A549 (cell line): ENCODE data around the gene OR52N1. TPM values are rescaled to one million over a fixed set of nuclear protein-coding genes. Genes with fewer than 3 reads are reported as not detected.

Experiments used
- ATAC-seq, 2 experiments: fragments of 200-7000 bp in 1 of 2; fragments of >200 bp in 1 of 2; cut with Nextera tagmentation in 1 of 2; cut with Tn5 transposase in 1 of 2; 3 replicates each; pipeline versions ENCODE4 v1.8.0 to v1.9.1; 2018 to 2020; ENCODE audit warnings: mild to moderate bottlenecking in 1 of 2, moderate library complexity in 1 of 2
- CTCF ChIA-PET: fragments of 300-600 bp; sonication (Branson Sonifier 250); formaldehyde crosslinking; extraction: SDS; loops from one replicate; lab custom pipeline; 2021; ENCODE audit warnings: antibody characterized with exemption, inconsistent platforms; lab: Yijun Ruan, JAX
- POLR2A ChIA-PET: fragments of 350-600 bp; formaldehyde crosslinking; extraction: SDS; loops from one replicate; lab custom pipeline; 2021; ENCODE audit warnings: antibody characterized with exemption, inconsistent platforms; lab: Yijun Ruan, JAX
- DNase-seq, 2 experiments: peaks; one replicate each; pipeline versions ENCODE4 v3.0.0 to v3.0.0-alpha.2; 2011 to 2016; ENCODE audit warnings: low read depth in 1 of 2, low spot score in 1 of 2
- FAIRE-seq: peaks from 2 replicates; lab custom pipeline; 2011; peaks lifted over from hg19 to GRCh38; lab: Jason Lieb, UNC
- H3K27ac ChIP-seq, 2 experiments: fragments of >200 bp; sonication (Bioruptor Twin); formaldehyde crosslinking; 3 replicates each; pipeline ENCODE4 v1.5.1; 2016 to 2017
- H3K4me1 ChIP-seq: fragments of >200 bp; sonication (Bioruptor Twin); formaldehyde crosslinking; 3 replicates; pipeline ENCODE4 v1.6.1; 2016
- H3K4me2 ChIP-seq: fragments of >200 bp; sonication (Bioruptor Twin); formaldehyde crosslinking; 3 replicates; pipeline ENCODE4 v1.6.1; 2016
- H3K4me3 ChIP-seq: fragments of >200 bp; sonication (Bioruptor Twin); formaldehyde crosslinking; 3 replicates; pipeline ENCODE4 v1.5.1; 2016
- H3K9me3 ChIP-seq: fragments of >200 bp; sonication (Bioruptor Twin); formaldehyde crosslinking; 3 replicates; pipeline ENCODE4 v1.6.1; 2016
- BHLHE40 ChIP-seq: IDR thresholded peaks from 2 replicates; pipeline ENCODE4 v1.6.1; 2012; ENCODE audit warnings: low read depth, low read length, inconsistent platforms
- EHMT2 ChIP-seq: fragments of 200-600 bp; sonication (generic); IDR thresholded peaks from 2 replicates; pipeline ENCODE4 v1.6.1; 2016; ENCODE audit warnings: antibody characterized with exemption, low read depth, mild to moderate bottlenecking, moderate library complexity
- EP300 ChIP-seq, 2 experiments: fragments of >200 bp; sonication (Bioruptor Twin); formaldehyde crosslinking; IDR thresholded peaks; 2 replicates in 1 of 2; 3 replicates in 1 of 2; pipeline ENCODE4 v1.6.1; 2016 to 2017
- FOSL2 ChIP-seq, 2 experiments: fragments of 450-650 bp in 1 of 2; fragments of >200 bp in 1 of 2; sonication (Bioruptor Twin) in 1 of 2; formaldehyde crosslinking; IDR thresholded peaks; 2 replicates each; pipeline versions ENCODE4 v1.5.0 to v1.6.1; 2016 to 2020; ENCODE audit warnings: mild to moderate bottlenecking in 1 of 2, moderate library complexity in 1 of 2
- HOXA7 ChIP-seq: fragments of 250-450 bp; sonication (Bioruptor Pico); IDR thresholded peaks from 2 replicates; pipeline ENCODE4 v1.5.0; 2020; ENCODE audit warnings: mild to moderate bottlenecking, moderate library complexity
- JUNB ChIP-seq: fragments of >200 bp; sonication (Bioruptor Twin); formaldehyde crosslinking; IDR thresholded peaks from 2 replicates; pipeline ENCODE4 v1.6.1; 2016
- KDM1A ChIP-seq: fragments of 200-600 bp; sonication (generic); IDR thresholded peaks from 2 replicates; pipeline ENCODE4 v1.6.1; 2016; ENCODE audit warnings: low read depth, mild to moderate bottlenecking
- NFE2L2 ChIP-seq: fragments of 150-350 bp; conservative IDR thresholded peaks from 2 replicates; pipeline ENCODE4 v1.6.1; 2014; ENCODE audit warnings: low read length
- PHF8 ChIP-seq: fragments of 200-600 bp; sonication (generic); IDR thresholded peaks from 2 replicates; pipeline ENCODE4 v1.6.1; 2016; ENCODE audit warnings: low read depth, mild to moderate bottlenecking, antibody characterized with exemption, moderate library complexity, borderline replicate concordance
- POLR2AphosphoS2 ChIP-seq: conservative IDR thresholded peaks from 2 replicates; pipeline ENCODE4 v1.6.1; 2012; ENCODE audit warnings: low read length, improper control_type of control experiment, inconsistent platforms
- RAD21 ChIP-seq, 2 experiments: fragments of >200 bp in 1 of 2; sonication (Bioruptor Twin) in 1 of 2; formaldehyde crosslinking in 1 of 2; IDR thresholded peaks in 1 of 2; conservative IDR thresholded peaks in 1 of 2; 2 replicates in 1 of 2; 3 replicates in 1 of 2; pipeline ENCODE4 v1.6.1; 2012 to 2018; ENCODE audit warnings: inconsistent platforms in 1 of 2
- RNF2 ChIP-seq: fragments of 200-600 bp; sonication (generic); IDR thresholded peaks from 2 replicates; pipeline ENCODE4 v1.6.1; 2016; ENCODE audit warnings: low read depth, mild to moderate bottlenecking, antibody characterized with exemption, moderate library complexity, borderline replicate concordance
- SMC3 ChIP-seq: fragments of >200 bp; sonication (Bioruptor Twin); formaldehyde crosslinking; IDR thresholded peaks from 3 replicates; pipeline ENCODE4 v1.6.1; 2018; ENCODE audit warnings: inconsistent platforms
- TFCP2L1 ChIP-seq: fragments of 250-450 bp; sonication (Bioruptor Pico); IDR thresholded peaks from 2 replicates; pipeline ENCODE4 v1.5.0; 2021; ENCODE audit warnings: mild to moderate bottlenecking
- TP53 ChIP-seq: fragments of 250-450 bp; sonication (Bioruptor Pico); IDR thresholded peaks from 2 replicates; pipeline ENCODE4 v1.5.0; 2021; ENCODE audit warnings: mild to moderate bottlenecking, moderate library complexity
- WGBS: methylation state at CpG from one replicate; pipeline ENCODE4 v1.1.6; 2017; ENCODE audit errors: missing lambda C conversion rate; 5-methylcytosine and 5-hydroxymethylcytosine counted together
- polyA plus RNA-seq, 4 experiments: library from polyadenylated mRNA; depleted of rRNA in 3 of 4; stranded (reverse); fragments of >200 nt; fragmentation: RNase III in 1 of 4; extraction: RNeasy Plus Mini Kit Qiagen cat#74134 plus additional on column Dnase treatment in 1 of 4; gene quantifications; 2 replicates in 3 of 4; 3 replicates in 1 of 4; pipeline ENCODE4 v1.2.3, GENCODE V29; 2011 to 2017
- TF ChIP-seq, protein P1 (sequence below): IDR thresholded peaks from 2 replicates; pipeline ENCODE4 v1.6.1; 2012; ENCODE audit warnings: low read depth, borderline replicate concordance
- TF ChIP-seq, protein P2 (sequence below): fragments of >200 bp; sonication (Bioruptor Twin); formaldehyde crosslinking; IDR thresholded peaks from 3 replicates; pipeline ENCODE4 v1.6.1; 2016
- TF ChIP-seq, protein P3 (sequence below): fragments of >200 bp; sonication (Bioruptor Twin); formaldehyde crosslinking; IDR thresholded peaks from 3 replicates; pipeline ENCODE4 v1.5.1; 2016
- TF ChIP-seq, protein P4 (sequence below): fragments of 150-350 bp; IDR thresholded peaks from 2 replicates; pipeline ENCODE4 v1.6.1; 2014; ENCODE audit warnings: low read depth, mild to moderate bottlenecking, low read length

OR52N1 gene
- polyA plus RNA-seq, 2 of the 4 experiments (the other 2 are of a cell fraction): not detected

DNA sequence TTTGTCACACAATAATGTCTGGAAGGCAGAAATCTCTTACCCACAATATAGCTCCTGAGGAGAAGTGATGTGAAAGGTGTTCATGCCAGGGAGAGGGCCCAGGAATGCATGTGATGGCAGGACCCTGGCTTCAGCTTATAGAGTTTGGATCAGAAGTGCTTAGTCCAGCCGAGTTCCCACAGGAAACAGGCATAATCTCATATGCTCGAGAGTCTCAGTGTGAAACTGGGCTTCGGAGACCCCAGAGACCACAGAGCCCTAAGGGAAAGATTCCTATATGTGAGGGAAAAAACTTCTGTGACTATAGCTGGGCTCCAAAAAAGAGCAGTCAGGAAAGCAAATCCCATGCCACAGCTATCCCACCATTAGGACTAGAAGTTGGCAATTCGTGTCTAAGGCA is 7.8 kb downstream of the OR52N1 start, which contains the start of gene OR52N5:
TSS of gene OR52N5 (minus strand) at position 101 of the 400 bp plus-strand sequence. CDS start 4,721 bp downstream, outside the sequence.
- TF ChIP-seq JUNB (no peak), EP300 (IDR thresholded peaks at IDR 0.05) (no peak), NFE2L2 (no peak), FOSL2 (IDR thresholded peaks at IDR 0.05) (no peak), FOSL2 (CRISPR knock-in tag; IDR thresholded peaks at IDR 0.05) (no peak), POLR2AphosphoS2 (no peak), EHMT2 (no peak), PHF8 (no peak), BHLHE40 (no peak), TFCP2L1 (CRISPR knock-in tag) (no peak)
- TF ChIP-seq, protein P1, sequence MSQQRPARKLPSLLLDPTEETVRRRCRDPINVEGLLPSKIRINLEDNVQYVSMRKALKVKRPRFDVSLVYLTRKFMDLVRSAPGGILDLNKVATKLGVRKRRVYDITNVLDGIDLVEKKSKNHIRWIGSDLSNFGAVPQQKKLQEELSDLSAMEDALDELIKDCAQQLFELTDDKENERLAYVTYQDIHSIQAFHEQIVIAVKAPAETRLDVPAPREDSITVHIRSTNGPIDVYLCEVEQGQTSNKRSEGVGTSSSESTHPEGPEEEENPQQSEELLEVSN: no peak
- TF ChIP-seq, protein P2, sequence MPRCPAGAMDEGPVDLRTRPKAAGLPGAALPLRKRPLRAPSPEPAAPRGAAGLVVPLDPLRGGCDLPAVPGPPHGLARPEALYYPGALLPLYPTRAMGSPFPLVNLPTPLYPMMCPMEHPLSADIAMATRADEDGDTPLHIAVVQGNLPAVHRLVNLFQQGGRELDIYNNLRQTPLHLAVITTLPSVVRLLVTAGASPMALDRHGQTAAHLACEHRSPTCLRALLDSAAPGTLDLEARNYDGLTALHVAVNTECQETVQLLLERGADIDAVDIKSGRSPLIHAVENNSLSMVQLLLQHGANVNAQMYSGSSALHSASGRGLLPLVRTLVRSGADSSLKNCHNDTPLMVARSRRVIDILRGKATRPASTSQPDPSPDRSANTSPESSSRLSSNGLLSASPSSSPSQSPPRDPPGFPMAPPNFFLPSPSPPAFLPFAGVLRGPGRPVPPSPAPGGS: no peak
- ChIA-PET CTCF (interaction anchor here (1.8 kb wide), 1 partner anchor 26 kb away, joined by 4 read pairs; no protein-coding TSS in a partner anchor), POLR2A (no interaction called here)
- DNase-seq: no peak
- Histone ChIP-seq H3K4me2 (no peak within 1 kb of the TSS), H3K27ac (no peak within 1 kb of the TSS), H3K4me1 (no peaks in the 10 kb centered on the region), H3K4me3 (no peak within 1 kb of the TSS), H3K9me3 (no peaks in the 10 kb centered on the region)
- no peak for ATAC-seq
- WGBS: 8% methylated on average over 4 of the region's 4 CpGs
- FAIRE-seq: no peak

DNA sequence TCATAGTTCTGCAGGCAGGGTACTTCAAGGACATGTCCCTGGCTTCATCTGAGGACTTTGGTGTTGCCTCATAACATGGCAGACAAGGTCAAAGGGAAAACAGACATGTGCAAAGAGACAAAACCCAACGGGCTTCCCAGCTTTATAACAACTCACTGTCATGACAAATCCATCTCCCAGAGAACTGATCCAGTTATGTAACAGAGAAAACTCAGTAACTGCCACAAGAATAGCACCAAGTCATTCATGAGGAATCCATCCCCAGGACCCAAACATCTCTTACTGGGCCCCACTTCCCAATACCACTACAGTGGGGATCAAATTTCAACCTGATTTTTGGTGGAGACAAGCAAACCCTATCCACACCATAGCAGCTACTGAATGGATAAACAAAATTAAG is 24.0 kb downstream of the OR52N1 start:
- ATAC-seq: no peak
- no peak for FAIRE-seq
- WGBS: 0% methylated on average over 1 of the region's 1 CpG
- H3K4me1 ChIP-seq: no peaks in the 10 kb centered on the region
- H3K4me3 ChIP-seq: no peak overlapping the region
- no peak overlapping the region for H3K4me2 ChIP-seq
- H3K27ac ChIP-seq: no peak overlapping the region
- POLR2A ChIA-PET: no interaction called here
- H3K9me3 ChIP-seq: no peaks in the 10 kb centered on the region
- TF ChIP-seq, protein P3, sequence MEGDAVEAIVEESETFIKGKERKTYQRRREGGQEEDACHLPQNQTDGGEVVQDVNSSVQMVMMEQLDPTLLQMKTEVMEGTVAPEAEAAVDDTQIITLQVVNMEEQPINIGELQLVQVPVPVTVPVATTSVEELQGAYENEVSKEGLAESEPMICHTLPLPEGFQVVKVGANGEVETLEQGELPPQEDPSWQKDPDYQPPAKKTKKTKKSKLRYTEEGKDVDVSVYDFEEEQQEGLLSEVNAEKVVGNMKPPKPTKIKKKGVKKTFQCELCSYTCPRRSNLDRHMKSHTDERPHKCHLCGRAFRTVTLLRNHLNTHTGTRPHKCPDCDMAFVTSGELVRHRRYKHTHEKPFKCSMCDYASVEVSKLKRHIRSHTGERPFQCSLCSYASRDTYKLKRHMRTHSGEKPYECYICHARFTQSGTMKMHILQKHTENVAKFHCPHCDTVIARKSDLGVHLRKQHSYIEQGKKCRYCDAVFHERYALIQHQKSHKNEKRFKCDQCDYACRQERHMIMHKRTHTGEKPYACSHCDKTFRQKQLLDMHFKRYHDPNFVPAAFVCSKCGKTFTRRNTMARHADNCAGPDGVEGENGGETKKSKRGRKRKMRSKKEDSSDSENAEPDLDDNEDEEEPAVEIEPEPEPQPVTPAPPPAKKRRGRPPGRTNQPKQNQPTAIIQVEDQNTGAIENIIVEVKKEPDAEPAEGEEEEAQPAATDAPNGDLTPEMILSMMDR: no peak
- no peak for TF ChIP-seq EP300 (IDR thresholded peaks at IDR 0.05)
- no peak for TF ChIP-seq HOXA7
- TF ChIP-seq, protein P4, sequence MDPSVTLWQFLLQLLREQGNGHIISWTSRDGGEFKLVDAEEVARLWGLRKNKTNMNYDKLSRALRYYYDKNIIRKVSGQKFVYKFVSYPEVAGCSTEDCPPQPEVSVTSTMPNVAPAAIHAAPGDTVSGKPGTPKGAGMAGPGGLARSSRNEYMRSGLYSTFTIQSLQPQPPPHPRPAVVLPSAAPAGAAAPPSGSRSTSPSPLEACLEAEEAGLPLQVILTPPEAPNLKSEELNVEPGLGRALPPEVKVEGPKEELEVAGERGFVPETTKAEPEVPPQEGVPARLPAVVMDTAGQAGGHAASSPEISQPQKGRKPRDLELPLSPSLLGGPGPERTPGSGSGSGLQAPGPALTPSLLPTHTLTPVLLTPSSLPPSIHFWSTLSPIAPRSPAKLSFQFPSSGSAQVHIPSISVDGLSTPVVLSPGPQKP: no peak
- TF ChIP-seq KDM1A: no peak
- TF ChIP-seq TP53: no peak
- CTCF ChIA-PET: interaction anchor here (0.6 kb wide), 1 partner anchor 25 kb away, joined by 3 read pairs; no protein-coding TSS in a partner anchor
- no peak for DNase-seq

DNA sequence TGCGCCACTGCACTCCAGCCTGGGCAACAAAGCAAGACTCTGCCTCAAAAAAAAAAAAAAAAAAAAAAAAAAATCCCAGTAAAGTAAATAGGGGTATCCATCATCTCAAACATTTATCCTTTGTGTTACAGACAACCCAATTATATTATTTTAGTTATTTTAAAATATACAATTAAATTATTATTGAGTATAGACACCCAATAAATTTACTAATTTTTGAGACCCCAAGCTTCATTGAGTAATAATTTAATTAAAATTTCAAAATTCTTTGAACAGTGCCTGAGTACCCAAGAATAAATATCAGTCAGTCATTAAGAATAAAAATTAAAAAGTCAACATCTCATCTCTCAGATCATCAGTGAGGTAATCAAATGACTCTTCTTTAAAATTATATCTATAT is 37.1 kb downstream of the OR52N1 start, which contains the start of gene OR52N4:
TSS of gene OR52N4 (plus strand) at position 301 of the 400 bp plus-strand sequence. CDS start 498 bp downstream, outside the sequence.
- DNase-seq (no peak), FAIRE-seq (no peak), ATAC-seq (no peak)
- Histone ChIP-seq H3K27ac (no peak within 1 kb of the TSS), H3K9me3 (no peaks in the 10 kb centered on the region), H3K4me2 (no peak within 1 kb of the TSS), H3K4me1 (no peaks in the 10 kb centered on the region), H3K4me3 (no peak within 1 kb of the TSS)
- ChIA-PET POLR2A (no interaction called here), CTCF (no interaction called here)
- 13% methylated on average over 1 of the region's 1 CpG for WGBS
- TF ChIP-seq RAD21 (conservative IDR thresholded peaks at IDR 0.05 in 1 of 2, IDR thresholded peaks at IDR 0.05 in 1 of 2): no peak
- no peak for TF ChIP-seq SMC3
- no peak for TF ChIP-seq RNF2
